NCI-H510A (cell line): ENCODE data around the gene IFNL2.
"Not testable (repeated sequence)": the region's sequence is repeated elsewhere in the genome, so short reads cannot be mapped to it uniquely, and the experiment has no call there.

Source experiments
- DNase-seq: peaks from one replicate; lab custom pipeline; 2025; lab: John Stamatoyannopoulos, UW

IFNL2 gene

GRCh38 chr19:39268085-39268484, at the start of gene IFNL2:
Gene IFNL2 (plus strand): TSS chr19:39268396. CDS start chr19:39268569, 173 bp downstream.
- not testable (repeated sequence) for DNase-seq

GRCh38 chr19:39219108-39219507, 49.1 kb upstream of the IFNL2 start:
- DNase-seq = not testable (repeated sequence)

GRCh38 chr19:39223703-39224279, 44.4 kb upstream of the IFNL2 start:
- no peak for DNase-seq

GRCh38 chr19:39224910-39225309, 43.3 kb upstream of the IFNL2 start:
- no peak for DNase-seq

- no peak for DNase-seq
These were observed 38.0 kb upstream of the IFNL2 start for GRCh38 chr19:39230096-39230764.

- DNase-seq = no peak
These were observed 35.5 kb upstream of the IFNL2 start for GRCh38 chr19:39232708-39233107.

- DNase-seq = no peak
These were observed 31.7 kb upstream of the IFNL2 start for GRCh38 chr19:39236527-39236926.

GRCh38 chr19:39237200-39238184, 30.7 kb upstream of the IFNL2 start:
- no peak for DNase-seq

GRCh38 chr19:39238209-39238608, 30.0 kb upstream of the IFNL2 start:
- no peak for DNase-seq

GRCh38 chr19:39238944-39239343, 29.3 kb upstream of the IFNL2 start:
- DNase-seq = no peak

- no peak for DNase-seq
These were observed 27.8 kb upstream of the IFNL2 start for GRCh38 chr19:39240421-39240820.

GRCh38 chr19:39243741-39244140, 24.5 kb upstream of the IFNL2 start:
- not testable (repeated sequence) for DNase-seq

- DNase-seq = not testable (repeated sequence)
These were observed 23.6 kb upstream of the IFNL2 start, which contains the start of gene IFNL3 for GRCh38 chr19:39244410-39245100. Gene IFNL3 (minus strand): TSS chr19:39245006. CDS start chr19:39244967, 39 bp downstream.

- not testable (repeated sequence) for DNase-seq
These were observed 23.0 kb upstream of the IFNL2 start for GRCh38 chr19:39245166-39245565.

GRCh38 chr19:39246951-39247669, 21.1 kb upstream of the IFNL2 start:
- DNase-seq = no peak

GRCh38 chr19:39247701-39248664, 20.2 kb upstream of the IFNL2 start:
- no peak for DNase-seq

GRCh38 chr19:39248806-39249205, 19.4 kb upstream of the IFNL2 start, which contains the start of gene IFNL4:
Gene IFNL4 (minus strand): TSS chr19:39248856.
- no peak for DNase-seq

GRCh38 chr19:39251081-39251480, 17.1 kb upstream of the IFNL2 start:
- no peak for DNase-seq

GRCh38 chr19:39251846-39252245, 16.4 kb upstream of the IFNL2 start:
- DNase-seq = no peak

- DNase-seq = no peak
These were observed 15.7 kb upstream of the IFNL2 start for GRCh38 chr19:39252458-39252857.
